IPS-18a (cell line): Measurements from ENCODE around the gene GIGYF2.

Source experiments
- H3K27ac ChIP-seq: one replicate; pipeline ENCODE4 v1.5.1; 2013; ENCODE audit warnings: low read length
- H3K27me3 ChIP-seq: one replicate; pipeline ENCODE4 v1.6.1; 2013; ENCODE audit warnings: mild to moderate bottlenecking, low read length; ENCODE audit not compliant: control insufficient read depth, insufficient read depth
- H3K36me3 ChIP-seq: one replicate; pipeline ENCODE4 v1.6.1; 2013; ENCODE audit warnings: low read depth, low read length; ENCODE audit not compliant: control insufficient read depth
- H3K4me1 ChIP-seq: one replicate; pipeline ENCODE4 v1.6.1; 2013; ENCODE audit warnings: low read depth, low read length; ENCODE audit not compliant: control insufficient read depth
- H3K4me3 ChIP-seq: one replicate; pipeline ENCODE4 v1.5.1; 2013; ENCODE audit warnings: low read length
- H3K9ac ChIP-seq: one replicate; pipeline ENCODE4 v1.6.1; 2013; ENCODE audit warnings: mild to moderate bottlenecking, low read length, moderate library complexity
- H3K9me3 ChIP-seq: one replicate; pipeline ENCODE4 v1.6.1; 2013; ENCODE audit warnings: low read depth, low read length; ENCODE audit not compliant: control insufficient read depth

GIGYF2 gene

GRCh38 chr2:232875256-232876121, 178.4 kb downstream of the GIGYF2 start:
- Histone ChIP-seq H3K27me3 (peaks cover 33% of the 10 kb centered on the region), H3K9me3 (no peaks in the 10 kb centered on the region), H3K9ac (no peak overlapping the region), H3K27ac (no peak overlapping the region), H3K4me1 (no peaks in the 10 kb centered on the region), H3K4me3 (peak overlapping the region; percentile 35), H3K36me3 (no peaks in the 10 kb centered on the region)

GRCh38 chr2:232876161-232876977, 179.2 kb downstream of the GIGYF2 start:
- Histone ChIP-seq H3K27ac (no peak overlapping the region), H3K9me3 (no peaks in the 10 kb centered on the region), H3K9ac (peak overlapping the region; percentile 12), H3K4me3 (peak overlapping the region; percentile 56), H3K36me3 (no peaks in the 10 kb centered on the region), H3K4me1 (no peaks in the 10 kb centered on the region), H3K27me3 (peaks cover 33% of the 10 kb centered on the region)

- H3K4me1 ChIP-seq, result no peaks in the 10 kb centered on the region
- H3K27me3 ChIP-seq, result peaks cover 33% of the 10 kb centered on the region
- no peaks in the 10 kb centered on the region for H3K9me3 ChIP-seq
- H3K4me3 ChIP-seq, result peak overlapping the region; percentile 56
- peak overlapping the region; percentile 12 for H3K9ac ChIP-seq
- no peaks in the 10 kb centered on the region for H3K36me3 ChIP-seq
- H3K27ac ChIP-seq, result no peak overlapping the region
Measured at GRCh38 chr2:232876978-232877441, 179.9 kb downstream of the GIGYF2 start.

- peaks cover 33% of the 10 kb centered on the region for H3K27me3 ChIP-seq
- H3K36me3 ChIP-seq, result no peaks in the 10 kb centered on the region
- no peak overlapping the region for H3K9ac ChIP-seq
- H3K4me3 ChIP-seq, result no peak overlapping the region
- H3K27ac ChIP-seq, result no peak overlapping the region
- no peaks in the 10 kb centered on the region for H3K4me1 ChIP-seq
- H3K9me3 ChIP-seq, result no peaks in the 10 kb centered on the region
Measured at GRCh38 chr2:232877940-232878511, 180.9 kb downstream of the GIGYF2 start.

GRCh38 chr2:232878855-232879617, 181.9 kb downstream of the GIGYF2 start:
- H3K27me3 ChIP-seq, result peaks cover 33% of the 10 kb centered on the region
- H3K36me3 ChIP-seq, result no peaks in the 10 kb centered on the region
- H3K9me3 ChIP-seq, result no peaks in the 10 kb centered on the region
- no peaks in the 10 kb centered on the region for H3K4me1 ChIP-seq
- H3K9ac ChIP-seq, result no peak overlapping the region
- H3K27ac ChIP-seq, result no peak overlapping the region
- H3K4me3 ChIP-seq, result no peak overlapping the region

GRCh38 chr2:232879618-232880494, 182.7 kb downstream of the GIGYF2 start:
- no peak overlapping the region for H3K27ac ChIP-seq
- no peak overlapping the region for H3K9ac ChIP-seq

GRCh38 chr2:232880764-232881351, 183.7 kb downstream of the GIGYF2 start:
- Histone ChIP-seq H3K9ac (no peak overlapping the region), H3K36me3 (no peaks in the 10 kb centered on the region), H3K9me3 (no peaks in the 10 kb centered on the region), H3K27me3 (peaks cover 25% of the 10 kb centered on the region), H3K4me3 (no peak overlapping the region), H3K4me1 (no peaks in the 10 kb centered on the region), H3K27ac (no peak overlapping the region)

More at GRCh38 chr2:232879618-232880494, 182.7 kb downstream of the GIGYF2 start:
- H3K9me3 ChIP-seq, result no peaks in the 10 kb centered on the region
- no peaks in the 10 kb centered on the region for H3K4me1 ChIP-seq
- H3K27me3 ChIP-seq, result peaks cover 33% of the 10 kb centered on the region
- H3K4me3 ChIP-seq, result no peak overlapping the region
- H3K36me3 ChIP-seq, result no peaks in the 10 kb centered on the region

GRCh38 chr2:232882085-232882484, 185.0 kb downstream of the GIGYF2 start:
- peaks cover 14% of the 10 kb centered on the region for H3K27me3 ChIP-seq
- H3K27ac ChIP-seq, result no peak overlapping the region
- H3K4me3 ChIP-seq, result no peak overlapping the region
- H3K4me1 ChIP-seq, result no peaks in the 10 kb centered on the region
- H3K9ac ChIP-seq, result no peak overlapping the region
- no peaks in the 10 kb centered on the region for H3K36me3 ChIP-seq
- H3K9me3 ChIP-seq, result no peaks in the 10 kb centered on the region

GRCh38 chr2:232882505-232883115, 185.5 kb downstream of the GIGYF2 start:
- Histone ChIP-seq H3K27ac (no peak overlapping the region), H3K27me3 (peaks cover 9% of the 10 kb centered on the region), H3K9me3 (no peaks in the 10 kb centered on the region), H3K4me3 (no peak overlapping the region), H3K36me3 (no peaks in the 10 kb centered on the region), H3K4me1 (no peaks in the 10 kb centered on the region), H3K9ac (no peak overlapping the region)
